ENCODE data around the gene IER3IP1. TPM values are rescaled to one million over a fixed set of nuclear protein-coding genes. Genes with fewer than 3 reads are reported as not detected.

Gene IER3IP1
- total RNA-seq, 1 experiment from 2014 or later = 8.8 TPM

GRCh38 chr18:47115205-47115604 is 61.0 kb downstream of the IER3IP1 start:
- no peaks in the 10 kb centered on the region for H3K9me2 ChIP-seq (ENCODE audit: insufficient read depth)
- no peak overlapping the region for H3K27ac ChIP-seq
- H3K36me3 ChIP-seq (ENCODE audit: low read depth) = no peaks in the 10 kb centered on the region; the same call in 1 of the 2 replicates
- no peaks in the 10 kb centered on the region for H3K9me3 ChIP-seq (ENCODE audit: insufficient read depth, low read depth)
- intact Hi-C loops (cut with micrococcal nuclease; ENCODE audit: unreplicated experiment) = no loop called here
- no peaks in the 10 kb centered on the region for H3K27me3 ChIP-seq (ENCODE audit: insufficient read depth, low read depth)
- H3K4me2 ChIP-seq = no peak overlapping the region
- no peaks in the 10 kb centered on the region for H3K79me2 ChIP-seq (ENCODE audit: low read depth)
- no peak overlapping the region for H2AFZ ChIP-seq
- DNase-seq = no peak
- H4K20me1 ChIP-seq (ENCODE audit: insufficient read depth) = no peaks in the 10 kb centered on the region
- CTCF ChIA-PET = no interaction called here
- H3F3A ChIP-seq (ENCODE audit: insufficient read depth, low read depth) = no peaks in the 10 kb centered on the region
- POLR2A ChIA-PET (ENCODE audit: unreplicated experiment) = no interaction called here
- BruUV-seq (replicated peaks) = no TSS peak
- no peaks in the 10 kb centered on the region for H3K4me1 ChIP-seq (replicated peaks; ENCODE audit: insufficient read depth)
- TF ChIP-seq EZH2 (IDR thresholded peaks at IDR 0.05; ENCODE audit: low read depth) (no peak), CTCF (conservative IDR thresholded peaks at IDR 0.05) (no peak)
- H3K4me3 ChIP-seq = no peak overlapping the region

GRCh38 chr18:47113796-47114540 is 62.2 kb downstream of the IER3IP1 start:
- H3K9me3 ChIP-seq (ENCODE audit: insufficient read depth, low read depth) = no peaks in the 10 kb centered on the region
- H3K4me1 ChIP-seq (replicated peaks; ENCODE audit: insufficient read depth) = no peaks in the 10 kb centered on the region
- CTCF ChIA-PET = no interaction called here
- H3K27me3 ChIP-seq (ENCODE audit: insufficient read depth, low read depth) = no peaks in the 10 kb centered on the region
- no peaks in the 10 kb centered on the region; the same call in 1 of the 2 replicates for H3K36me3 ChIP-seq (ENCODE audit: low read depth)
- no TSS peak for BruUV-seq (replicated peaks)
- TF ChIP-seq CTCF (conservative IDR thresholded peaks at IDR 0.05) (no peak), EZH2 (IDR thresholded peaks at IDR 0.05; ENCODE audit: low read depth) (no peak)
- H3K4me2 ChIP-seq = no peak overlapping the region
- H3K4me3 ChIP-seq = no peak overlapping the region
- no peaks in the 10 kb centered on the region for H4K20me1 ChIP-seq (ENCODE audit: insufficient read depth)
- H2AFZ ChIP-seq = no peak overlapping the region
- H3F3A ChIP-seq (ENCODE audit: insufficient read depth, low read depth) = no peaks in the 10 kb centered on the region
- intact Hi-C loops (cut with micrococcal nuclease; ENCODE audit: unreplicated experiment) = no loop called here
- no peak for DNase-seq
- no peaks in the 10 kb centered on the region for H3K79me2 ChIP-seq (ENCODE audit: low read depth)
- H3K27ac ChIP-seq = no peak overlapping the region
- POLR2A ChIA-PET (ENCODE audit: unreplicated experiment) = no interaction called here
- H3K9me2 ChIP-seq (ENCODE audit: insufficient read depth) = no peaks in the 10 kb centered on the region

DNA sequence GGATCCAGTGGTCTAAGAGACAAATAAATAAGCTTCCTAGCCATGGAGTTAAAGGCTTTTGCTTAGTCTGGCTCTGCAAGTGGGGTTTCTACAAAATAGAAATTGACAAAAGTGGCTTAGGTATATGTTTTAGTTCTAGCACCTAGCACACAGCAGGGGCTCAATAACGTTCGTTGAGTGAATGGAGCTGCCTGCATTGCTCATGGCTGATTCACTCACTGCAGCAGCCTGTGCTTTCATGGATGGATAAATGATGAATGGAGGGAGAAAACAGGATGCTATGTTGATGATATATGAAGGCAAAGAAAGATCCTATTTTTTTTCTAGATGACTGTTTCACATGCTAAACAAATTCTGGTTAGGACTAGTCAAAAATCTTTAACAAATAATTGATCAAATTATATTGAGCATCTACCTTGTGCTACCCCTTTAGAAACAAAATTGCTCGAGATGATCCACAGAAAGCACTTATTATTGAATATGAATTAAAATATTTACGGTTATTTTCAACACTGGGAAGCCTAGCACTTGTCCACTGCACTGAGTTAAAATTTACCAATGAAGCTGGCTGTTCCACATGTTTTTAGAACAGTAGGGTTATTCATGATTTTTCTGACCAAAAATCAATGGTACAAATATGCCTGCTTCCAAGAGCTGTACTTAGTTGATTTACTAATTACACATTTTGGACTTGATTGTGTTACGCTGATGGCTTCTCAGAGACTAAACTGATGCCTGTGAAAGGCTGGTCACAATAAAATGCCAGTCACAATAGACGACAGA is 65.5 kb downstream of the IER3IP1 start:
- no peak for DNase-seq
- Histone ChIP-seq H3K9me2 (ENCODE audit: insufficient read depth) (no peaks in the 10 kb centered on the region), H3K79me2 (ENCODE audit: low read depth) (no peaks in the 10 kb centered on the region), H3K27me3 (ENCODE audit: insufficient read depth, low read depth) (no peaks in the 10 kb centered on the region), H3K27ac (no peak overlapping the region), H2AFZ (no peak overlapping the region), H3F3A (ENCODE audit: insufficient read depth, low read depth) (no peaks in the 10 kb centered on the region), H4K20me1 (ENCODE audit: insufficient read depth) (no peaks in the 10 kb centered on the region), H3K9me3 (ENCODE audit: insufficient read depth, low read depth) (no peaks in the 10 kb centered on the region), H3K4me2 (no peak overlapping the region), H3K4me1 (replicated peaks; ENCODE audit: insufficient read depth) (no peaks in the 10 kb centered on the region), H3K4me3 (no peak overlapping the region), H3K36me3 (ENCODE audit: low read depth) (no peaks in the 10 kb centered on the region; the same call in 1 of the 2 replicates)
- ChIA-PET CTCF (interaction anchor here (0.5 kb wide), 1 partner anchor 237 kb away, joined by 4 read pairs; no protein-coding TSS in a partner anchor), POLR2A (ENCODE audit: unreplicated experiment) (no interaction called here)
- TF ChIP-seq EZH2 (IDR thresholded peaks at IDR 0.05; ENCODE audit: low read depth) (no peak), CTCF (conservative IDR thresholded peaks at IDR 0.05) (no peak)
- no TSS peak for BruUV-seq (replicated peaks)
- intact Hi-C loops (cut with micrococcal nuclease; ENCODE audit: unreplicated experiment) = no loop called here
